Mesothelial cell of epicardium (in vitro differentiated cells): ENCODE measurements around the gene GPC6. TPM values are rescaled to one million over a fixed set of nuclear protein-coding genes. Genes with fewer than 3 reads are reported as not detected.

Source experiments
- DNase-seq, 2 experiments: peaks; one replicate each; pipeline ENCODE4 v3.0.0; 2021; ENCODE audit warnings: low spot score in 2 of 2; ENCODE audit not compliant: unreplicated experiment in 2 of 2
- H3K27ac Mint-ChIP-seq: 2 replicates; pipeline ENCODE4 v1.8.0; 2021; ENCODE audit warnings: mixed read lengths
- H3K27me3 Mint-ChIP-seq: 2 replicates; pipeline ENCODE4 v1.8.0; 2021; ENCODE audit warnings: low read depth, mixed read lengths
- H3K36me3 Mint-ChIP-seq: 2 replicates; pipeline ENCODE4 v1.8.0; 2021; ENCODE audit warnings: mixed read lengths
- H3K4me1 Mint-ChIP-seq: 2 replicates; pipeline ENCODE4 v1.8.0; 2021; ENCODE audit warnings: mixed read lengths
- H3K4me3 Mint-ChIP-seq: 2 replicates; pipeline ENCODE4 v1.8.0; 2021; ENCODE audit warnings: mild to moderate bottlenecking, moderate library complexity, mixed read lengths
- H3K9me3 Mint-ChIP-seq: 2 replicates; pipeline ENCODE4 v1.8.0; 2021; ENCODE audit warnings: mixed read lengths
- total RNA-seq: library from RNA; stranded (reverse); gene quantifications from 3 replicates; pipeline ENCODE4 v1.2.1, GENCODE V29; 2021
- TF ChIP-seq, protein P1 (sequence below): fragments of 200-600 bp; sonication (generic); IDR thresholded peaks from one replicate; pipeline ENCODE4 v1.5.0; 2021; ENCODE audit warnings: antibody characterized with exemption; ENCODE audit not compliant: unreplicated experiment

GPC6 gene
- total RNA-seq, 1 donor from 2014 or later = 112 TPM

DNA sequence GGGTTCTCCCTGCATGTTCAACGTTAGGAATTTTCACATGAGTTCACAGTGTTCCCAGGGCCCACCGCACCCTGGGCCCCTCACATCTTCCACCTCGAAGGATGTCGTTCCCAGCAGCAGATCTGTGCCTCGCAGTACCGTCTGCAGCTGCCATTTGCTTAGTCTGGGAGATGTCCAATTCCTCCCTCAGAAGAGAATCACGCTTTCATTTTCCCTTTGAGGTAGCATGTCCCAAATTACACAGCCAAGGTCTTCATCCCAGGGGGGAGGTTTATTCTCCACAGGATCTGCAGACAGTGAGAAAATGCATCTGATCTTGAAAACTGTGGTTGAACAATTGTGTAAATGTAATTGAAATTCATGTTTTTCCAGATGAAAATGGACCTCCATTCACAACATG, 1102.7 kb downstream of the GPC6 start:
- Mint-ChIP-seq H3K27ac (peak overlapping the region; percentile 55), H3K4me1 (peaks cover 73% of the 10 kb centered on the region), H3K4me3 (no peak overlapping the region), H3K9me3 (no peaks in the 10 kb centered on the region), H3K36me3 (no peaks in the 10 kb centered on the region), H3K27me3 (no peaks in the 10 kb centered on the region)
- no peak for DNase-seq
- TF ChIP-seq, protein P1, sequence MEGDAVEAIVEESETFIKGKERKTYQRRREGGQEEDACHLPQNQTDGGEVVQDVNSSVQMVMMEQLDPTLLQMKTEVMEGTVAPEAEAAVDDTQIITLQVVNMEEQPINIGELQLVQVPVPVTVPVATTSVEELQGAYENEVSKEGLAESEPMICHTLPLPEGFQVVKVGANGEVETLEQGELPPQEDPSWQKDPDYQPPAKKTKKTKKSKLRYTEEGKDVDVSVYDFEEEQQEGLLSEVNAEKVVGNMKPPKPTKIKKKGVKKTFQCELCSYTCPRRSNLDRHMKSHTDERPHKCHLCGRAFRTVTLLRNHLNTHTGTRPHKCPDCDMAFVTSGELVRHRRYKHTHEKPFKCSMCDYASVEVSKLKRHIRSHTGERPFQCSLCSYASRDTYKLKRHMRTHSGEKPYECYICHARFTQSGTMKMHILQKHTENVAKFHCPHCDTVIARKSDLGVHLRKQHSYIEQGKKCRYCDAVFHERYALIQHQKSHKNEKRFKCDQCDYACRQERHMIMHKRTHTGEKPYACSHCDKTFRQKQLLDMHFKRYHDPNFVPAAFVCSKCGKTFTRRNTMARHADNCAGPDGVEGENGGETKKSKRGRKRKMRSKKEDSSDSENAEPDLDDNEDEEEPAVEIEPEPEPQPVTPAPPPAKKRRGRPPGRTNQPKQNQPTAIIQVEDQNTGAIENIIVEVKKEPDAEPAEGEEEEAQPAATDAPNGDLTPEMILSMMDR = no peak

DNA sequence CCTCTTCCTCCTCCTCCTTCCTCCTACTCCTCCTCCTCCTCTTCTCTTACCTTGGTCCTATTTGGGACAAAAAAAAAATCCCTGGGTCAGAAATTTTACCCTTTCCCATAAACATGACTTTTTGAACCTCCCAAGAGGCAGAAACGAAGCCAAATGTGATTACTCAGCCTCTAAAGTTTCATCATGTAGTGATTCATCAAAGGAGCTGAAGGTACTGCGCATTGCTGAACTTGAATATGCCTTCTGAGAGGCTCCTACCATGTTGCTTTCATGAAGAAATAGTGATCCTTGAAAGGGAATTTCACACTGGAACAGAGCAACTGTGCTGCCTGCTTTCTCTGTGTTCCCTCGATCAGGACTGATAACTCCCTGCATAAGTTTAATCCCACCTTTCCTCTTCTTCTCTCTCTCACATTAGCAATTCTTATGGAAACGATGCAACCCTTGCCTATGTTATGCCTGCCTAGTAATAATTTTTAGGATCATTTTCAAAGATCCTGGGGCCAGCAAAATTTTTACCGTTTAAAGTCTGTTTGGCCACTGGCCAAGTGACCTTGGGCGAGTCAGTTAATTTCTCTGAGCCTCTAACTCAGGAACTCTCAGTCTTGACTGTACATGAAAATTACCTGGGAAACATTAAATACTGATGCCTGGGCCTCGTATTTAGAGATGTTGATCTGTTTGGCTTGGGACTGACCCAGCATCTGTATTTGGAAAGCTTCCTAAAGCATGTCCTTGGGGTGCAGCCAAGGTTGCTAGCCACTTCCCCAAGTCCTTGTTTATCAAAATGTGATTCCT, 1103.3 kb downstream of the GPC6 start:
- Mint-ChIP-seq H3K36me3 (no peaks in the 10 kb centered on the region), H3K27ac (peak overlapping the region; percentile 66), H3K9me3 (no peaks in the 10 kb centered on the region), H3K4me3 (no peak overlapping the region), H3K4me1 (peaks cover 68% of the 10 kb centered on the region), H3K27me3 (no peaks in the 10 kb centered on the region)
- TF ChIP-seq, protein P1 = no peak
- no peak for DNase-seq

GRCh38 chr13:94330552-94331071, 1104.0 kb downstream of the GPC6 start:
- H3K4me3 Mint-ChIP-seq = no peak overlapping the region
- no peaks in the 10 kb centered on the region for H3K36me3 Mint-ChIP-seq
- no peak for DNase-seq
- TF ChIP-seq, protein P1 = no peak
- H3K27me3 Mint-ChIP-seq = no peaks in the 10 kb centered on the region
- peaks cover 65% of the 10 kb centered on the region for H3K4me1 Mint-ChIP-seq
- H3K9me3 Mint-ChIP-seq = no peaks in the 10 kb centered on the region
- H3K27ac Mint-ChIP-seq = no peak overlapping the region

GRCh38 chr13:94331281-94331680, 1104.7 kb downstream of the GPC6 start:
- Mint-ChIP-seq H3K36me3 (no peaks in the 10 kb centered on the region), H3K9me3 (no peaks in the 10 kb centered on the region), H3K27ac (peak overlapping the region; percentile 67), H3K4me3 (no peak overlapping the region), H3K27me3 (no peaks in the 10 kb centered on the region), H3K4me1 (peaks cover 65% of the 10 kb centered on the region)
- DNase-seq = no peak
- TF ChIP-seq, protein P1 = no peak

DNA sequence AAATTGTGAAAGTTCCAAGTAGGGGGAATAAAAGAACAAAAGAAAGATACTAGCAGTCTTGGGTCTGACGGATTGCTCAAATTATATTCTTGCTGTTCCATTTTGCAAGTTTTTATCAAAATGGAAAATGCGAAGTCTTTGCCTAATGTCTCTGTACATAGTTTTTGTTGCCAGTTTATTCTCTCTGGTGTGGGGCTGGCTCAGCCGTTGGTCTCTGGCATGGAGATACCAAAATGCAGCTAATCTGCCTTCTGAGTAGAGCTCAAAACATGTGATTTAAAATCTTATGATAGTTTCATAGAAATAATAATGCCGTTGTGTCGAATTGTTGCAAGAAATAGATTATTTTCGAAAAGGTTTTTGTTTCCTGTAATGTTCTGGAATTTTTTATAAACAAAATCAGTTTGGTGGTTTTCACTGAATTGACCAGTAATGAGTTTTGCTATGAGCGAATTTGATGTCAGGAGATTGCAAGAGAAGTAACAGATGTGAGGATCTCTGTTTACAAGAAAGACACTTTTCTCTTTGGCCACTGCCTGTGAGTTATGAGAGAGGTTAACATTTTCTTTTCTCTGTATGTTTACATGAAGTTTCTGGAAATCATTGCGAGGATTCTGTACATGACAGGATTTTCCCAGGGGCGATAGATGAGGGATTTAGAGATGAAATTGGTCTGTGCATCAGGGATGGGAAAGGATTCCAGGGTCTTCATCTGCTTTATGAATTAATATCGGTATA, 1105.9 kb downstream of the GPC6 start:
- Mint-ChIP-seq H3K4me3 (no peak overlapping the region), H3K36me3 (no peaks in the 10 kb centered on the region), H3K9me3 (no peaks in the 10 kb centered on the region), H3K4me1 (peaks cover 55% of the 10 kb centered on the region), H3K27ac (peak overlapping the region; percentile 79), H3K27me3 (no peaks in the 10 kb centered on the region)
- DNase-seq = no peak
- TF ChIP-seq, protein P1 = no peak
